ENCODE measurements around the gene EDN3.

EDN3 gene

DNA sequence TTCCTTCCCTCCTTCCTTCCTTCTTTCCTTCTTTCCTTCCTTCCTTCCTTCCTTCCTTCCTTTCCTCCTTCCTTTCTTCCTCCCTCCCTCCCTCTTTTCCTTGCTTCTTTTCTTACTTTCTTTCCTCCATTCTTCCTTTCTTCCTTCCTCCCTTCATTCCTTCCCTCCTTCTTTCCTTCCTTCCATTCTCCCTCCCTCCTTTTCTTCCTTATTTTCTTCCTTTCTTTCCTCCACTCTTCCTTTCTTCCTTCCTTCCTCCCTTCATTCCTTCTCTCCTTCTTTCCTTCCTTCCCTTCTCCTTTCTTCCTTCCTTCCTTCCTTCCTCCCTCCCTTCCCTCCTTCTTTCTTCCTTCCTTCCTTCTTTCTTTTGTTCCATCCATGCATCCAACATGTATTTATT lies 35.1 kb upstream of the EDN3 start:
- no peaks in the 10 kb centered on the region for H4K20me1 ChIP-seq (ENCODE audit: low read depth, low read length)
- no peak overlapping the region for H2AFZ ChIP-seq (ENCODE audit: low read depth, low read length, severe bottlenecking)
- no peak overlapping the region for H3K9ac ChIP-seq (ENCODE audit: low read length)
- no peaks in the 10 kb centered on the region for H3F3A ChIP-seq (ENCODE audit: insufficient read depth)
- no peak overlapping the region for H3K27ac ChIP-seq (ENCODE audit: low read depth, low read length)
- TF ChIP-seq CTCF (IDR thresholded peaks at IDR 0.05; ENCODE audit: insufficient read depth, low read length, poor library complexity, severe bottlenecking) (no peak), EZH2phosphoT487 (conservative IDR thresholded peaks at IDR 0.05; ENCODE audit: low read length) (no peak)
- no peaks in the 10 kb centered on the region for H3K79me2 ChIP-seq (ENCODE audit: insufficient read depth, low read length)
- no peaks in the 10 kb centered on the region for H3K9me3 ChIP-seq (ENCODE audit: insufficient read depth, low read length)
- H3K9me2 ChIP-seq (replicated peaks; ENCODE audit: insufficient read depth, low read length): no peaks in the 10 kb centered on the region
- no peaks in the 10 kb centered on the region for H3K27me3 ChIP-seq (ENCODE audit: low read length)
- no peaks in the 10 kb centered on the region for H3K36me3 ChIP-seq (ENCODE audit: low read length)
- no peak overlapping the region for H3K4me3 ChIP-seq (ENCODE audit: insufficient read depth, low read length, poor library complexity, severe bottlenecking)
- no peak overlapping the region for H3K4me2 ChIP-seq (ENCODE audit: low read depth, low read length, poor library complexity, severe bottlenecking)

DNA sequence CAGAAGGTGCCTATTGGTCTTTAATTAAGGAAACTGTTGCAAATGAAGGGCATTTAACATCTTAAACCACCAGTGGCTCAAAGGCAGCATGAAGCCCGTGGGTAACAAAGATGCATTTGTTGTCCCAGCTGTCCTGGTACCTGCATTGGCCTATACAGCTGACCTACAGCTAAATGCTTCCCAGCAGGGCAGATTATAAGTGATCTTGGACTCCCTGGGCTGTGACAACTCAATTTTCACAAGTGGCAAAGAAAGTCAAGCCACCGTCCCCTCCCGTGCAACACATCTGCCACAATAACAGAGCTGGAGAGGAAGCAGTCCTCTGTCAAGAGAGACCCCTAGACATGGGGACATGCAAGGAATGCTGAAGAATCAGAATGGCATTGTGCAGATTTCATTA lies 31.5 kb upstream of the EDN3 start:
- Histone ChIP-seq H3K27ac (ENCODE audit: low read depth, low read length) (no peak overlapping the region), H3K9me3 (ENCODE audit: insufficient read depth, low read length) (no peaks in the 10 kb centered on the region), H3K36me3 (ENCODE audit: low read length) (no peaks in the 10 kb centered on the region), H3K9me2 (replicated peaks; ENCODE audit: insufficient read depth, low read length) (no peaks in the 10 kb centered on the region), H3K9ac (ENCODE audit: low read length) (no peak overlapping the region), H3K4me3 (ENCODE audit: insufficient read depth, low read length, poor library complexity, severe bottlenecking) (no peak overlapping the region), H3F3A (ENCODE audit: insufficient read depth) (no peaks in the 10 kb centered on the region), H2AFZ (ENCODE audit: low read depth, low read length, severe bottlenecking) (no peak overlapping the region), H3K79me2 (ENCODE audit: insufficient read depth, low read length) (no peaks in the 10 kb centered on the region), H4K20me1 (ENCODE audit: low read depth, low read length) (no peaks in the 10 kb centered on the region), H3K27me3 (ENCODE audit: low read length) (no peaks in the 10 kb centered on the region), H3K4me2 (ENCODE audit: low read depth, low read length, poor library complexity, severe bottlenecking) (no peak overlapping the region)
- TF ChIP-seq CTCF (IDR thresholded peaks at IDR 0.05; ENCODE audit: insufficient read depth, low read length, poor library complexity, severe bottlenecking) (no peak), EZH2phosphoT487 (conservative IDR thresholded peaks at IDR 0.05; ENCODE audit: low read length) (no peak)

DNA sequence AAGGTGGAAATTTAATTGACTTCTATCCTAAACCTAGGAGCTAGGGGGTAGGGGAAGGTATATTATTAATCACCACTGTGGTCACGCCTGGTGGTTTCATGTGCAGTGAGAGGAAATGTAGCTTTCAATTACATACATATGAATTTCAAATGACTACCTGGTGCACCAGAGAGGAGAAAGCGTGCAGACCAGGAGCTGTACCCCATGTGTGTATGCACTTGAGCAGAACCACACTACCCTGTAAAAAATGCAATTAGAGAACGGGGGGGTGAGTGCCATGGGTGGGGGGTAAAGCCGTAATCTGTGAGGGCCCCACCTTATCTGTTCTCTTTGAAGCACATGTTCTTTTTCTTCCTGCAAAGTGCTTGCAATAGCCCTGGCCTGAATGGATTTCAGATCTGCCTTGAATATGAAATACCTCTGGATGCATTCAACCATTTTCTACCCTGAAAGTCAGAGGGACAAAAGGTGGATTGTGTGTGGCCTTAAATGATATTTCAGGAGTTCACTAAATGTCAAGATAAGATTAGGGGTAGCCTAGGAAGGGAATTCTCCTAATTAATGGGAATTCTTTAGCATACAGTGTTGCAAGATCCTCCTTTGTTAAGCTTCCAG lies 30.9 kb upstream of the EDN3 start:
- Histone ChIP-seq H3K9me2 (replicated peaks; ENCODE audit: insufficient read depth, low read length) (no peaks in the 10 kb centered on the region), H4K20me1 (ENCODE audit: low read depth, low read length) (no peaks in the 10 kb centered on the region), H3K79me2 (ENCODE audit: insufficient read depth, low read length) (no peaks in the 10 kb centered on the region), H3K9ac (ENCODE audit: low read length) (no peak overlapping the region), H2AFZ (ENCODE audit: low read depth, low read length, severe bottlenecking) (no peak overlapping the region), H3K4me3 (ENCODE audit: insufficient read depth, low read length, poor library complexity, severe bottlenecking) (no peak overlapping the region), H3F3A (ENCODE audit: insufficient read depth) (no peaks in the 10 kb centered on the region), H3K36me3 (ENCODE audit: low read length) (no peaks in the 10 kb centered on the region), H3K27ac (ENCODE audit: low read depth, low read length) (no peak overlapping the region), H3K9me3 (ENCODE audit: insufficient read depth, low read length) (no peaks in the 10 kb centered on the region), H3K4me2 (ENCODE audit: low read depth, low read length, poor library complexity, severe bottlenecking) (no peak overlapping the region), H3K27me3 (ENCODE audit: low read length) (no peaks in the 10 kb centered on the region)
- no peak for TF ChIP-seq CTCF (IDR thresholded peaks at IDR 0.05; ENCODE audit: insufficient read depth, low read length, poor library complexity, severe bottlenecking)
- TF ChIP-seq EZH2phosphoT487 (conservative IDR thresholded peaks at IDR 0.05; ENCODE audit: low read length): no peak
